ENCODE measurements around the gene ITGA11.
"Not testable (repeated sequence)": the region's sequence is repeated elsewhere in the genome, so short reads cannot be mapped to it uniquely, and the experiment has no call there.

The ITGA11 gene

GRCh38 chr15:68411343-68411675 lies 20.7 kb downstream of the ITGA11 start:
- DNase-seq (ENCODE audit: low read depth), result no peak

- no peak for DNase-seq (ENCODE audit: low read depth)
These were observed 21.3 kb downstream of the ITGA11 start for GRCh38 chr15:68410466-68411342.

DNA sequence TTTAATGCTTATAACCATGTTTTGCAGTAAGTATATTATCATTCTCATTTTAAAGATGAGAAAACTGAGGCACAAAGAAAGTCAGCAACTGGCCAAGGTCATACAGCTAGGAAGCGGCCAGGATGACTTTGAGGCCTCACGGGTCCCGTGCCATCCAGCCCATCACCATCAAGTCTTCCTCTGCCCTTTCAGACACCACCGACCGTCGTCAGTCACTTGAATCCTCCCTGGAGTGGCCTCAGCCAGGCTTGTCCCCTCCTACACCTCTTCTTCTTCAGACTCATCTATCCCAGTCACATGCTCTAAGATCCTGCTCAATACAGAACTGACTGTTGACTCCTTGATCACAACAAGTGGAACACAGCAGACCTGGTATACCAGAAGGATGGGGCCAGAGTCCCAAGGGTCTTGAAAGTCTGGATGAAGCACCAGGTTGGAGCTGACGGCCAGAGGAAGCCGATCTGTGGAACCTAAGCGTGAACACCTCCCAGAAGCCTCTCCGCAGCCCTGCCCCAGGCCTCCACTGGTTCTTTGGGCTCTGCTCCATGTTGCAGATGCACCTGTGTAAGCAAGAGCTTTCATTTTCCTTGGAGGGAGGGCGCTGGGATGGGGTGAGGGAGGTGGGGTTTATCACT lies 22.1 kb downstream of the ITGA11 start:
- no peak for DNase-seq (ENCODE audit: low read depth)

DNA sequence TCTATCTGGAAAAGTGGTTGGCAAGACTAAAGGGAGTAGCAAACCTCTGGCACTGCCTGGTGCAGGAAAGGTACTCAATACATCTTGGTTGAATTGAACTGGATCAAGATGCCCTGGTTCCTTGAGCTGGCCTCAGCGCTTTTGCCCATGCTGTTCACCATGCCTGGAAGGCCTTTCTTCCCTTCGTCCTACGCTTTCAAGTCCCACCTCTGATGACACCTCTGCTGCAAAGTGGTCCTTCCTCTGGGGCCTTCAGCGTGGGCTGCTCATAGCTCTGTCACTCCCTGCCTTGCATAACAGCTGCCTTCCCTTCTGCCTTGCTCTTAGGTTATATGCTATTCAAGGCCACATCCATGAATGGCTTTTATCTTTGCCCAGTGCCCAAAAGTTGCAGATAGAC lies 23.0 kb downstream of the ITGA11 start:
- DNase-seq (ENCODE audit: low read depth), result no peak

GRCh38 chr15:68407886-68408881 lies 23.8 kb downstream of the ITGA11 start:
- no peak for DNase-seq (ENCODE audit: low read depth)

GRCh38 chr15:68407141-68407885 lies 24.6 kb downstream of the ITGA11 start:
- no peak for DNase-seq (ENCODE audit: low read depth)

DNA sequence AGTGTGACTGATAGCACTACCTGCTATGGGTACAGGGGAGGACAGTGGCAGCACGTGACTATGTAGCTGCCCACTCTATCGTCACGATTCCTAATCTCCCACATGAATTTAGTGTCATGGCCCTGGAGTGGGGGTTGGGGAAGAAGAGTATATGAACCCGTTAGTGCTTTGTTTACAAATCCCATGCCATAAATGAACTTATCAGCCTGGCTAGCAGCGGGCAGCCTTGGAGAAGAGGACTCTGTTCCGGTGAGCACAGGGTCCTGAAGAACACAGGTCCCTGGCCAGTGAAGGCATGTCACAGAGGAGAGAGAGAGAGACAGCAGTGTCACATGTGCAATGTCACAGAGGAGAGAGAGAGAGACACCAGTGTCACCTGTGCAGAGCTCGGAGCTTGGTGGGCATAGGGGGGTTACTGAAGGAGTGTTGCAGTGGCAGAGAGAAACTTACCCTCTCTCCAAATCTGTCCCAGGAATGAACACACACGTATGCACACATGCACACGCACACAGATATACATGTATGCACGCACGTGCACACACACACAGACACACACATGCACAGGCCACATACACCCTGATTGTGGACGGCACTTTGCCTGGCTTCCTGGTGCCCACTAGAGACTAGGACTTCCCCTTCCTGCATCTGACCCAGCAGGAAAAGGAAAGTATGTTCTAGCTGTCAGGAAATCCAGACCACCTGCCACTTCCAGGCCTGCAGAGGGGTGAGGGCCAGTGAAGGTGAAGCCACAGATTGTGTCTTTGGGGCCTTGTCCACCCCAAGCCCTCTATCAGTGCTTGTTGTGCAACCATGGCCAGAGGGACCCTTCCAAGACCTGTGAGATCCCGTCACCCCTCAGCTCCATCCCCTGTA lies 26.3 kb downstream of the ITGA11 start:
- DNase-seq (ENCODE audit: low read depth), result no peak

GRCh38 chr15:68404056-68404798 lies 27.7 kb downstream of the ITGA11 start:
- no peak for DNase-seq (ENCODE audit: low read depth)

DNA sequence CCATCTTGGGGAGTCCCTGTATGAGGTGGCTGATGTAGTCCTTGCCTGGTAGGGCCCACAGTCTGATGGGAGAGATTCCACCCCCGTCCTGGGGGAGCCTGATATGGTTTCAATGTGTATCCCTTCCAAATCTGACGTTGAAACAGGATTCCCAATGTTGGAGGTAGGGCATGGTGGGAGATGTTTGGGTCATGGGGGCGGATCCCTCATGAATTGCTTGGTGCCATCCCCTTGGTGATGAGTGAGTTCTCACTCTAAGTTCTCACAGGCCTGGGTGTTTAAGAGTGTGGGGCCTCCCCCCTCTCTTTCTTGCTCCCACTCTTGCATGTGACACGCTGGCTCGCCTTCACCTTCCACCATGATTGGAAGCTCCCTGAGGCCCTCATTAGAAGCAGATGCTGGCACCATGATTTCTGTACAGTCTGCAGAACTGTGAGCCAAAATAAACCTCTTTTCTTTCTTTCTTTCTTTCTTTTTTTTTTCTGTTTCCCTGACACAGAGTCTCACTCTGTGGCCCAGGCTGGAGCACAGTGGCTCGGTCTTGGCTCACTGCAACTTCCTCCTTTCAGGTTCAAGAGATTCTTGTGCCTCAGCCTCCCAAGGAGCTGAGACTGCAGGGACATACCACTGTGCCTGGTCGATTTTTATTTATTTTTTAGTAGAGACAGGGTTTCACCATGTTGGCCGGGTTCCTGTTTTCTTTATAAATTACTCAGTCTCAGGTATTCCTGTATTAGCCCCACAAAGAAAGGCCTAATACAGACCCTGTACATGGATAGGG lies 28.6 kb downstream of the ITGA11 start:
- DNase-seq (ENCODE audit: low read depth), result no peak

- no peak for DNase-seq (ENCODE audit: low read depth)
These were observed 29.4 kb downstream of the ITGA11 start for GRCh38 chr15:68402432-68403160.

DNA sequence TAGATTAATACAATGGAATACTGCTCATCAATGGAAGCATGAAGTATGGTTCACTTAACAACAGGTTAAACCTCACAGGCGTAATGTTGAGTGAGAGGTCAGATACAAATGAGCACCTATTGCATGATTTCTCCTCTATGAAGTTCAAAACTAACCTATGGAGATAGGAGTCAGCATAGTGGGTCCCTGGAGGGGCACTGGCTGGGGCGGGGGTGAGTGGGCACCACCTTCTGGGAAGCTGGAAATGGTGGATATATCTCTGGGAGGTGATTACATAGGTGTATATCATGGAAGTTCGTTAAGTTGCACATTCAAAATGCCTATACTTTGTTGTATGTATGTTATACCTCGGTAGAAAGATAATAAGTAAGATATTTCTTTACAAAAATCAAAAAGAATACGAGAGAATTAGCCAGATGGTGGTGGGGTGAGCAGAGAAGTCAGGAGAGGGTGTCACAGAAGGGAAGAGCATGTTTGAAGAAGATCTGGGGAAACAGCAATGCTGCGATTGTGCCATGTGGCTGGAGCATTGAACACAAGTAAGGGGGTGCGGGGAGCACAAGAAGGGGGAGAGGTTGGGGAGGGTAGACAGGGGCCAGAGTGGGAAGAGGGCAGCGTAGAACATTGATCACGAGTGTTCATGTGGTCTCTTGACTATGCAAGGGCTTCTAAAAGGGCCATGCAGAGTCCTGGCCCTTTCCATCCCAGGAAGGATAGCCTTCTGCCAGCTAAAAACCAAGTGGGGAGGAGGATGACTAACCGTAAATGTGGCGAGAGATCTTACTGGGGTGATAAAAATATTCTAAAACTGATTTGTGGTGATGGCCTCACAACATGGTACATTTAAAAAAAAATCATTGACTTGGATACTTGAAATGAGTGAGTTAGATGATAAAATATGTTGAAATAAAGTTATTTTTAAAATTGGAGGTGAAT lies 30.2 kb downstream of the ITGA11 start:
- DNase-seq (ENCODE audit: low read depth), result no peak

GRCh38 chr15:68400066-68400456 lies 31.9 kb downstream of the ITGA11 start:
- no peak for DNase-seq (ENCODE audit: low read depth)

- DNase-seq (ENCODE audit: low read depth), result no peak
These were observed 32.6 kb downstream of the ITGA11 start for GRCh38 chr15:68399096-68400065.

DNA sequence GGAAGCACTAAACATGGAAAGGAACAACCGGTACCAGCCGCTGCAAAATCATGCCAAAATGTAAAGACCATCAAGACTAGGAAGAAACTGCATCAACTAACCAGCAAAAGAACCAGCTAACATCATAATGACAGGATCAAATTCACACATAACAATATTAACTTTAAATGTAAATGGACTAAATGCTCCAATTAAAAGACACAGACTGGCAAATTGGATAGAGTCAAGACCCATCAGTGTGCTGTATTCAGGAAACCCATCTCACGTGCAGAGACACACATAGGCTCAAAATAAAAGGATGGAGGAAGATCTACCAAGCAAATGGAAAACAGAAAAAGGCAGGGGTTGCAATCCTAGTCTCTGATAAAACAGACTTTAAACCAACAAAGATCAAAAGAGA lies 34.0 kb downstream of the ITGA11 start:
- not testable (repeated sequence) for DNase-seq (ENCODE audit: low read depth)

- DNase-seq (ENCODE audit: low read depth), result no peak
These were observed 35.9 kb downstream of the ITGA11 start for GRCh38 chr15:68396068-68396467.

DNA sequence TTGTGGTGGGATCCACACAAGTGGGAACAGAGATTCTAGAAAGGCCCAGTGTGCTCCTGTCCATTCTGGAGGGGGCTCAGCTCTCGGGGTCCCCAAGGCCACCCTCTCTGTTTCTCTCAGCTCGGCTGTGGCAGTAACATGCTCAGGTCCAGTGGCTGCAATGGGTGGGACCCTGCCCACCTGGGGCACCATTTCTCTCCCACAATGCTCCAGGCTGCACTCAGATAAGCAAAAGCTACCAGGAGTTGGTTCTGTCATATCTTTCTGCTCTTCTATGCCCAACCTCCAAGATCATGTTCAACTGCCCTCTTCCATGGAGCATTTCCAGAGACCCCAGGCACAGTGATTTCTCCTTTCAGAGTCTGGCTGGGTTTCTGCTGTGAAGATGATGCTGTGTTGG lies 40.8 kb downstream of the ITGA11 start:
- no peak for DNase-seq (ENCODE audit: low read depth)

Data from stimulated activated CD8-positive, alpha-beta memory T cell treated with anti-CD3 and anti-CD28 coated beads, Interleukin-12 subunit alpha, Interleukin-12 subunit beta, amount 100 ng/mL, for 4 hours (primary cell).